ENCODE data around the gene TMEM191C.
"Not testable (repeated sequence)": the region's sequence is repeated elsewhere in the genome, so short reads cannot be mapped to it uniquely, and the experiment has no call there.

Gene TMEM191C

GRCh38 chr22:21489149-21489680 is 22.0 kb downstream of the TMEM191C start:
- H3K27ac ChIP-seq; H2AFZ ChIP-seq (ENCODE audit: low read depth); H4K20me1 ChIP-seq (ENCODE audit: insufficient read depth); H3K4me3 ChIP-seq (IDR thresholded peaks at IDR 0.05; ENCODE audit: insufficient read depth, low read depth, low read length); H3K27me3 ChIP-seq (ENCODE audit: insufficient read depth, low read depth); H3K36me3 ChIP-seq (ENCODE audit: insufficient read depth); H3K4me1 ChIP-seq (ENCODE audit: low read depth, poor library complexity, severe bottlenecking); H3K4me2 ChIP-seq; H3K9ac ChIP-seq; H3K79me2 ChIP-seq (ENCODE audit: insufficient read depth, low read depth): not testable (repeated sequence)

- H3K4me3 ChIP-seq (IDR thresholded peaks at IDR 0.05; ENCODE audit: insufficient read depth, low read depth, low read length); H4K20me1 ChIP-seq (ENCODE audit: insufficient read depth); H3K36me3 ChIP-seq (ENCODE audit: insufficient read depth); H3K4me2 ChIP-seq; H3K4me1 ChIP-seq (ENCODE audit: low read depth, poor library complexity, severe bottlenecking); H2AFZ ChIP-seq (ENCODE audit: low read depth); H3K27me3 ChIP-seq (ENCODE audit: insufficient read depth, low read depth); H3K9ac ChIP-seq; H3K79me2 ChIP-seq (ENCODE audit: insufficient read depth, low read depth); H3K27ac ChIP-seq: not testable (repeated sequence)
Measured at GRCh38 chr22:21490556-21490955, 23.4 kb downstream of the TMEM191C start.

GRCh38 chr22:21492271-21492670 is 25.1 kb downstream of the TMEM191C start:
- H4K20me1 ChIP-seq (ENCODE audit: insufficient read depth); H3K4me3 ChIP-seq (IDR thresholded peaks at IDR 0.05; ENCODE audit: insufficient read depth, low read depth, low read length); H3K27me3 ChIP-seq (ENCODE audit: insufficient read depth, low read depth); H3K36me3 ChIP-seq (ENCODE audit: insufficient read depth); H3K4me2 ChIP-seq; H3K9ac ChIP-seq; H3K79me2 ChIP-seq (ENCODE audit: insufficient read depth, low read depth); H3K27ac ChIP-seq; H2AFZ ChIP-seq (ENCODE audit: low read depth); H3K4me1 ChIP-seq (ENCODE audit: low read depth, poor library complexity, severe bottlenecking): not testable (repeated sequence)

GRCh38 chr22:21493789-21494782 is 26.9 kb downstream of the TMEM191C start:
- not testable (repeated sequence) for H3K36me3 ChIP-seq (ENCODE audit: insufficient read depth); H3K27ac ChIP-seq; H3K79me2 ChIP-seq (ENCODE audit: insufficient read depth, low read depth); H3K27me3 ChIP-seq (ENCODE audit: insufficient read depth, low read depth); H3K4me3 ChIP-seq (IDR thresholded peaks at IDR 0.05; ENCODE audit: insufficient read depth, low read depth, low read length); H3K4me2 ChIP-seq; H3K9ac ChIP-seq; H2AFZ ChIP-seq (ENCODE audit: low read depth); H4K20me1 ChIP-seq (ENCODE audit: insufficient read depth); H3K4me1 ChIP-seq (ENCODE audit: low read depth, poor library complexity, severe bottlenecking)

- H3K4me3 ChIP-seq (IDR thresholded peaks at IDR 0.05; ENCODE audit: insufficient read depth, low read depth, low read length); H3K9ac ChIP-seq; H2AFZ ChIP-seq (ENCODE audit: low read depth); H3K36me3 ChIP-seq (ENCODE audit: insufficient read depth); H3K4me1 ChIP-seq (ENCODE audit: low read depth, poor library complexity, severe bottlenecking); H3K4me2 ChIP-seq; H4K20me1 ChIP-seq (ENCODE audit: insufficient read depth); H3K27ac ChIP-seq; H3K27me3 ChIP-seq (ENCODE audit: insufficient read depth, low read depth); H3K79me2 ChIP-seq (ENCODE audit: insufficient read depth, low read depth): not testable (repeated sequence)
Measured at GRCh38 chr22:21497984-21498383, 30.8 kb downstream of the TMEM191C start.

GRCh38 chr22:21498489-21498888 is 31.3 kb downstream of the TMEM191C start:
- H2AFZ ChIP-seq (ENCODE audit: low read depth); H3K36me3 ChIP-seq (ENCODE audit: insufficient read depth); H4K20me1 ChIP-seq (ENCODE audit: insufficient read depth); H3K9ac ChIP-seq; H3K4me2 ChIP-seq; H3K79me2 ChIP-seq (ENCODE audit: insufficient read depth, low read depth); H3K27me3 ChIP-seq (ENCODE audit: insufficient read depth, low read depth); H3K4me1 ChIP-seq (ENCODE audit: low read depth, poor library complexity, severe bottlenecking); H3K4me3 ChIP-seq (IDR thresholded peaks at IDR 0.05; ENCODE audit: insufficient read depth, low read depth, low read length); H3K27ac ChIP-seq: not testable (repeated sequence)

GRCh38 chr22:21499623-21500506 is 32.7 kb downstream of the TMEM191C start:
- H3K4me3 ChIP-seq (IDR thresholded peaks at IDR 0.05; ENCODE audit: insufficient read depth, low read depth, low read length); H3K4me1 ChIP-seq (ENCODE audit: low read depth, poor library complexity, severe bottlenecking); H3K27me3 ChIP-seq (ENCODE audit: insufficient read depth, low read depth); H3K27ac ChIP-seq; H3K79me2 ChIP-seq (ENCODE audit: insufficient read depth, low read depth); H2AFZ ChIP-seq (ENCODE audit: low read depth); H3K9ac ChIP-seq; H3K36me3 ChIP-seq (ENCODE audit: insufficient read depth); H3K4me2 ChIP-seq; H4K20me1 ChIP-seq (ENCODE audit: insufficient read depth): not testable (repeated sequence)

- not testable (repeated sequence) for H3K4me2 ChIP-seq; H3K79me2 ChIP-seq (ENCODE audit: insufficient read depth, low read depth); H3K4me3 ChIP-seq (IDR thresholded peaks at IDR 0.05; ENCODE audit: insufficient read depth, low read depth, low read length); H3K27ac ChIP-seq; H3K4me1 ChIP-seq (ENCODE audit: low read depth, poor library complexity, severe bottlenecking); H3K36me3 ChIP-seq (ENCODE audit: insufficient read depth); H3K9ac ChIP-seq; H3K27me3 ChIP-seq (ENCODE audit: insufficient read depth, low read depth); H2AFZ ChIP-seq (ENCODE audit: low read depth); H4K20me1 ChIP-seq (ENCODE audit: insufficient read depth)
Measured at GRCh38 chr22:21510397-21510796, 43.2 kb downstream of the TMEM191C start.

GRCh38 chr22:21512022-21512421 is 44.8 kb downstream of the TMEM191C start:
- H3K4me3 ChIP-seq (IDR thresholded peaks at IDR 0.05; ENCODE audit: insufficient read depth, low read depth, low read length); H3K4me1 ChIP-seq (ENCODE audit: low read depth, poor library complexity, severe bottlenecking); H2AFZ ChIP-seq (ENCODE audit: low read depth); H3K27me3 ChIP-seq (ENCODE audit: insufficient read depth, low read depth); H3K4me2 ChIP-seq; H4K20me1 ChIP-seq (ENCODE audit: insufficient read depth); H3K36me3 ChIP-seq (ENCODE audit: insufficient read depth); H3K9ac ChIP-seq; H3K27ac ChIP-seq; H3K79me2 ChIP-seq (ENCODE audit: insufficient read depth, low read depth): not testable (repeated sequence)

- not testable (repeated sequence) for H3K36me3 ChIP-seq (ENCODE audit: insufficient read depth); H2AFZ ChIP-seq (ENCODE audit: low read depth); H3K27ac ChIP-seq; H3K27me3 ChIP-seq (ENCODE audit: insufficient read depth, low read depth); H3K4me1 ChIP-seq (ENCODE audit: low read depth, poor library complexity, severe bottlenecking); H3K79me2 ChIP-seq (ENCODE audit: insufficient read depth, low read depth); H4K20me1 ChIP-seq (ENCODE audit: insufficient read depth); H3K4me3 ChIP-seq (IDR thresholded peaks at IDR 0.05; ENCODE audit: insufficient read depth, low read depth, low read length); H3K9ac ChIP-seq; H3K4me2 ChIP-seq
Measured at GRCh38 chr22:21514117-21514516, 46.9 kb downstream of the TMEM191C start.
